Cardiac muscle cell (in vitro differentiated cells and primary cell): ENCODE results near the gene MPST. TPM values are rescaled to one million over a fixed set of nuclear protein-coding genes. Genes with fewer than 3 reads are reported as not detected.
A peak's percentile ranks its signal among the peaks of the same experiment; 100 is the strongest.

Source experiments
- DNase-seq, 2 donors: peaks; one replicate each; pipeline versions ENCODE4 v3.0.0 to v3.0.0-alpha.2; 2010 to 2017; ENCODE audit warnings: low read depth in 1 of 2, low spot score in 1 of 2
- H3K27ac ChIP-seq: fragments of 200-600 bp; sonication (generic); 2 replicates; pipeline ENCODE4 v1.5.1; 2016
- H3K27me3 ChIP-seq: fragments of 200-600 bp; sonication (generic); 2 replicates; pipeline ENCODE4 v1.6.0; 2016; ENCODE audit warnings: control low read depth
- H3K36me3 ChIP-seq: fragments of 200-600 bp; sonication (generic); 2 replicates; pipeline ENCODE4 v1.5.1; 2016; ENCODE audit warnings: control low read depth
- H3K4me1 ChIP-seq: fragments of 200-600 bp; sonication (generic); 2 replicates; pipeline ENCODE4 v1.8.1; 2017; ENCODE audit warnings: low read depth, mild to moderate bottlenecking, mixed run types
- H3K4me3 ChIP-seq: fragments of 200-600 bp; sonication (generic); 2 replicates; pipeline ENCODE4 v1.5.1; 2016; ENCODE audit warnings: mild to moderate bottlenecking
- H3K9me3 ChIP-seq: fragments of 200-600 bp; sonication (generic); 2 replicates; pipeline ENCODE4 v1.5.1; 2017; ENCODE audit warnings: low read depth, mild to moderate bottlenecking, control low read depth
- CTCF ChIP-seq: IDR thresholded peaks from 2 replicates; pipeline ENCODE4 v1.5.1; 2012; ENCODE audit warnings: low read depth, mild to moderate bottlenecking, low read length
- polyA plus RNA-seq: library from polyadenylated mRNA; unstranded; fragments of >200 nt; fragmentation: Nextera tagmentation; extraction: Ambion mirVana; gene quantifications from 2 replicates; pipeline ENCODE4 v1.2.1, GENCODE V29; 2016
- total RNA-seq: library from RNA; depleted of rRNA; stranded (reverse); fragments of >200 nt; gene quantifications from 2 replicates; pipeline ENCODE4 v1.2.3, GENCODE V29; 2016

The MPST gene
- total and polyA plus RNA-seq, 2 experiments from 2014 or later: 86.0 to 152 TPM

- no peaks in the 10 kb centered on the region for H3K36me3 ChIP-seq
- no peak for DNase-seq
- H3K27ac ChIP-seq: no peak overlapping the region
- H3K27me3 ChIP-seq: no peaks in the 10 kb centered on the region
- H3K4me1 ChIP-seq: no peaks in the 10 kb centered on the region
- H3K9me3 ChIP-seq: no peaks in the 10 kb centered on the region
- no peak overlapping the region for H3K4me3 ChIP-seq
- no peak for TF ChIP-seq CTCF
Measured at GRCh38 chr22:37039466-37039865, 19.9 kb downstream of the MPST start.

DNA sequence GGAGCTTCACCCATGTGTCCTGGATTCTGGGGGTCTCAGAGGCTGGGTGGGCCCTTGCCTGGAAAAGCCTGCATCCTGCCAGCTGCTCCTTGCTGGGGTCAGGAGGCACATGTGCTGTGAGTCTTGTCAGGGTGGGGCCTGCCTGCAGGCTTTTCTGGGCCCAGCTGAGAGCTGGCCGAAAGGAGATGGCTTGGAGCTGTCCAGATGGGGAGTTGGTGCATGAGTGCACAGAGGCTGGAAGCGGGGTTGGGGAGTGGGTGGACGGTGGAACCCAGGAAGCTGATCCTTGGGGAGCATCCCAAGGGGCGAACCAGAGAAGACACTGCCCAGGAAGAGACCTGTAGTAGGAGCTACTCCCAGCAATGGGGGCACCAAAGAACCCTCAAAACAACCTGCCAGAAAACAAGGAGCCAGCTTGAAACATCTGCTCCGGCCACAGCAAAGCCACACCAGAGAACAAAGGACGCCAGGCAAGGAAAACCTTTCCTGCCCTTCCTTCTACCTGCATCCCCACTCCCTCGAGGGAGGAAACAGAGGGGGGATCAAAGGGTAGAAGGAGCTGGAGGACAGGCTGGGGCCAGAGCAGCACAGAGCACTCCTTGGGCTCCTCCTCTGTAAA lies 23.8 kb downstream of the MPST start:
- Histone ChIP-seq H3K4me1 (no peaks in the 10 kb centered on the region), H3K9me3 (no peaks in the 10 kb centered on the region), H3K27ac (no peak overlapping the region), H3K27me3 (no peaks in the 10 kb centered on the region), H3K4me3 (no peak overlapping the region), H3K36me3 (no peaks in the 10 kb centered on the region)
- no peak for DNase-seq
- TF ChIP-seq CTCF: no peak

GRCh38 chr22:37043828-37044538 lies 24.4 kb downstream of the MPST start:
- Histone ChIP-seq H3K36me3 (no peaks in the 10 kb centered on the region), H3K27me3 (no peaks in the 10 kb centered on the region), H3K4me3 (no peak overlapping the region), H3K4me1 (no peaks in the 10 kb centered on the region), H3K9me3 (no peaks in the 10 kb centered on the region), H3K27ac (no peak overlapping the region)
- peak; percentile 64 for TF ChIP-seq CTCF
- peak; percentile 66 to 71 for DNase-seq

DNA sequence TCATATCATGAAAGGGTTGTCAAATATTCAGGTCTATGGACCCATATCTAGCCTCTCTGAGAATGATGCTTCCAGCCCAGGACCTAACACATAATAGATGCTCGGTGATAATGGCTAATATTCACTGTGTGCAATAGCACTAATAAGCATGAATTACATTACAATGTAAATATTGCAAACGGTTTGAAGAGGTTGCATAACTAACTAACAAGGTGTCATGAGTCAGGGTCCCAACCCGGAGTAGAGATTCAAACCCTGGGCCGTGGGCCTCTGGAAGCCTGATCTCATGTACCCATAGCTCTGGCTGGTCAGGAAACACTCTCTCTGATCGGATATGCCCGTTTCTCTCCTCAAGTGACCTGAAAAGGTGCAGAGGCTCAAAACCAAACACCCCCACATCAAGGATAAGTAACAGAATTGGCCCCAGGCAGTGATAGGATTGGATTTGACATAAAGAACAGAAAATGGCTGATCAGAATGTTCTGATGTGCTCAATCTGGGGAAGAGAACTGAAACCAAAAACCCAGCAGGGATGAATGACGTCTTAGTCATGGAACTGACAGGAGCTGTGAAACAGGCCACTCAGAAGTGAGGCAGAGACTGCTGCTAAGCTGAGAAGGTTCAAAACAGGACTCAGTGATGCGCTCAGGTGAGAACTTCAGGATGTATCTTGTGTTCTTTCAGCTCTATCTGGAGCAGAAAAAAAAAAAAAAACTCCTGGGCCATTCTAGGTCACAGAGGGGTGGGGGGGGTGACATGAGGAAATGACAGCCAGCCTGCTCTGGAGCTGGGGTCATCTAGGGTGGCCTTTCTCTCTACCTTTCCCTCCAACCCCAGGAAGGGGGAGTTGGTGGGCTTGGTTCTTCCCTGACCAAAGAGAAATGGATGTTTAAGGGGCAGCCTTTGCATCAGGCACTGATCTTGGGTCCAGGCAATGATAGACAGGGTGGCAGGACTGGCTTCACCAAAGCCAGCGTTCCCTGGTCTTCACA lies 25.4 kb downstream of the MPST start:
- Histone ChIP-seq H3K4me1 (no peaks in the 10 kb centered on the region), H3K4me3 (no peak overlapping the region), H3K27ac (no peak overlapping the region), H3K36me3 (no peaks in the 10 kb centered on the region), H3K27me3 (no peaks in the 10 kb centered on the region), H3K9me3 (no peaks in the 10 kb centered on the region)
- DNase-seq: no peak
- TF ChIP-seq CTCF: no peak

- DNase-seq: peak; percentile 25 to 72
Measured at GRCh38 chr22:37045958-37046357, 26.4 kb downstream of the MPST start.

More at GRCh38 chr22:37045958-37046357, 26.4 kb downstream of the MPST start:
- Histone ChIP-seq H3K27me3 (no peaks in the 10 kb centered on the region), H3K9me3 (no peaks in the 10 kb centered on the region), H3K4me3 (no peak overlapping the region), H3K4me1 (no peaks in the 10 kb centered on the region), H3K27ac (no peak overlapping the region), H3K36me3 (no peaks in the 10 kb centered on the region)
- TF ChIP-seq CTCF: peak; percentile 79
